AG09309 (cell line): ENCODE data around the gene COX20.

Experiments
- DNase-seq: peaks from one replicate; pipeline ENCODE4 v3.0.0-alpha.2; 2010; ENCODE audit warnings: low read depth
- H3K4me3 ChIP-seq: 2 replicates; pipeline ENCODE4 v1.5.1; 2011; ENCODE audit warnings: mild to moderate bottlenecking, low read depth, low read length, moderate library complexity; ENCODE audit not compliant: control insufficient read depth
- TF ChIP-seq, protein P1 (sequence below): IDR thresholded peaks from 2 replicates; pipeline ENCODE4 v1.5.1; 2011; ENCODE audit warnings: mild to moderate bottlenecking, low read depth, low read length, inconsistent platforms; ENCODE audit not compliant: insufficient read depth, control insufficient read depth; ENCODE audit errors: missing control alignments

The COX20 gene

DNA sequence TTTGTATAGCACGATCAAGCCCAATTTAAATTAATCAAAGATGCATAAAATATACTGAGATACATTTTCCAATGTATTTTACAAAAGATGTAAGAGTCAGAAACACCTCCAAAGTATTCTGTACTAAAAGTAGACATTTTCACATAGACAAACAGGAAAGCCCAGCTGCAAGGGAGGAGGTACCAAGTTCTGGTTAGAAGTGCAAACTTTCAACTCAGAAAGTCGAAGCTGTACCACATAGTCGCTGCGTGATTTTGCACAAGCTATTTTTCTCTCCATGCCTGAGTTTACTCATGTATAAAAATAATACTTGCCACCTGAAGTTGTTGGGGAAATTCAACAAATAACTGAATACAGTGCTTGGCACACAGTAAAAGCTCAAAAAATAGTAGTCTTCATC is 34.5 kb downstream of the COX20 start:
- TF ChIP-seq, protein P1, sequence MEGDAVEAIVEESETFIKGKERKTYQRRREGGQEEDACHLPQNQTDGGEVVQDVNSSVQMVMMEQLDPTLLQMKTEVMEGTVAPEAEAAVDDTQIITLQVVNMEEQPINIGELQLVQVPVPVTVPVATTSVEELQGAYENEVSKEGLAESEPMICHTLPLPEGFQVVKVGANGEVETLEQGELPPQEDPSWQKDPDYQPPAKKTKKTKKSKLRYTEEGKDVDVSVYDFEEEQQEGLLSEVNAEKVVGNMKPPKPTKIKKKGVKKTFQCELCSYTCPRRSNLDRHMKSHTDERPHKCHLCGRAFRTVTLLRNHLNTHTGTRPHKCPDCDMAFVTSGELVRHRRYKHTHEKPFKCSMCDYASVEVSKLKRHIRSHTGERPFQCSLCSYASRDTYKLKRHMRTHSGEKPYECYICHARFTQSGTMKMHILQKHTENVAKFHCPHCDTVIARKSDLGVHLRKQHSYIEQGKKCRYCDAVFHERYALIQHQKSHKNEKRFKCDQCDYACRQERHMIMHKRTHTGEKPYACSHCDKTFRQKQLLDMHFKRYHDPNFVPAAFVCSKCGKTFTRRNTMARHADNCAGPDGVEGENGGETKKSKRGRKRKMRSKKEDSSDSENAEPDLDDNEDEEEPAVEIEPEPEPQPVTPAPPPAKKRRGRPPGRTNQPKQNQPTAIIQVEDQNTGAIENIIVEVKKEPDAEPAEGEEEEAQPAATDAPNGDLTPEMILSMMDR, result no peak
- no peak for DNase-seq
- no peak overlapping the region for H3K4me3 ChIP-seq

DNA sequence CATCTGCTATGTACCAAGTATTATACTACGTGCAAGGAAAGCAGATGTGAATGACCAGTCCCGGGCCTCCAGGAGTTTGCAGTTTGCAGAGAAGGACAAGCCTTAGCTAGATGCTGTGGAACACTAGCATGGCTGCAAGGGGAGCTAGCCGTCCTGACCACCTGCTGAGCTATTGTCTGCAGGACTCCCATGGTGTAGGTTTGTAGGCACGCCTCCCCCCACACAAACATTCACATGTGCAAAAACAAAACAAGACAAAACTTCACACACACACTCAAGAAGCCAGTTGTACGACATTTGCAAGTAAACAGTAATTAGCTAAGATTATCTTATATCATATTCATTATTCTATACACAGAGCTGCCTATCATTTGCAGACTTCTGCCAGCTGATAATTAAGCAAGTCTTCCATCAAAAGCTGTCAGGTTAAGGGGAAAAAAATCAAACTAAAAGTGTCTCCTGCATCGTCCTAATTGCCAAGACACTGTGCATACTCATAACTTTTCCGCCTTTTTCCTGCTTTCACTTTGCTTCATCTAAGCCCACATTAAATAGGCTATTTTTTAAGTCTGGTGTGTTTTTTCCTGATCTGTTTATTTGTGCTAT is 39.6 kb downstream of the COX20 start:
- no peak for DNase-seq
- H3K4me3 ChIP-seq, result no peak overlapping the region
- TF ChIP-seq, protein P1, result no peak

DNA sequence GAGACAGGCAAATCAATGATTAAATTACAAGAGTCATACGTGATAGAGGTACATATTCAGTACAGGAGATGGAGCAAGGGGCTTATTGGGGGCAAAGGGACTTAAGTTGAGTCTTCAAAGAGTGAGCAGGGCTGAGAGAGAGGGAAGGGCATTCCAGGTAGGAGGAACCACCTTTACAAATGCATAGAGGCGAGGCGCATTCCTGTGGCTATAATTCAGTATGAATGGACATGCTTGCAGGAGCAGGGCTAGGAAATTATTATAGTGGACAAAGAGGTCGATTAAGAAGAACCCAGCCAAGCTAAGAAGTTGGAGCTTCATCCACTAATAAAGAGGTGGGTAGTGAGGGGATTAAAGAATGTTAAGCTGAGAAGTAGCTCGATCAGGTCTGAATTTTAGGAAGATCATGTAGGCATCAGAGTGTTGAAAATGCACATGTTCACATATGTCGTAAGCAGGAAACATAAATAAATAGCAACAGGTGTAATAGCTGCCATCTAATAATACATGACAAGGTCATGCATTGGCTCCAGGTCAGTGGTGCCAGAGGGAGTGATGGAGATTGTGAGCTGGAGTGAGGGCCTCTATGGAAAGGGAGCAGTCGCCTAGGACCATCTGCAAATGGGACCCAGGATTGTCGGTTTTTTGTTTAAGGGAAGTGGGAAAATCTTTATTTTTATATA is 40.9 kb downstream of the COX20 start:
- H3K4me3 ChIP-seq, result no peak overlapping the region
- DNase-seq, result no peak
- TF ChIP-seq, protein P1, result no peak

DNA sequence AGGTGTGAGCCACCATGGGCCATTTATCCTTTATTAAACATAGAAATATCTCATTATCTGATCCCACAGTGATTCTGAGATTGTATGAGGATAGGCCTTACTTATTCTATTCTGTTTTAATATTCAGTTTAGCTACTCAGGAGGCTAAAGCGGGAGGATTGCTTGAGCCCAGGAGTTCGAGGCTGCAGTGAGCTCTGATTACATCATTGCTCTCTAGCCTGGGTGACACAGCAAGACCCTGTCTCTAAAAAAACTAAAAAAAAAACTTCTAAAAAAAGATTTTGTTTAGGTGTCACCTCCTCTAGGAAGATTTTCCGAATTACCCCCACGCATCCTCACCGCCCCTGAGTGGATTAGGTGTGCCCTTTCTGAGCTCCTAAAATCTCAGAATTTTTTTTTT is 43.2 kb downstream of the COX20 start:
- TF ChIP-seq, protein P1, result no peak
- no peak overlapping the region for H3K4me3 ChIP-seq
- DNase-seq, result no peak

DNA sequence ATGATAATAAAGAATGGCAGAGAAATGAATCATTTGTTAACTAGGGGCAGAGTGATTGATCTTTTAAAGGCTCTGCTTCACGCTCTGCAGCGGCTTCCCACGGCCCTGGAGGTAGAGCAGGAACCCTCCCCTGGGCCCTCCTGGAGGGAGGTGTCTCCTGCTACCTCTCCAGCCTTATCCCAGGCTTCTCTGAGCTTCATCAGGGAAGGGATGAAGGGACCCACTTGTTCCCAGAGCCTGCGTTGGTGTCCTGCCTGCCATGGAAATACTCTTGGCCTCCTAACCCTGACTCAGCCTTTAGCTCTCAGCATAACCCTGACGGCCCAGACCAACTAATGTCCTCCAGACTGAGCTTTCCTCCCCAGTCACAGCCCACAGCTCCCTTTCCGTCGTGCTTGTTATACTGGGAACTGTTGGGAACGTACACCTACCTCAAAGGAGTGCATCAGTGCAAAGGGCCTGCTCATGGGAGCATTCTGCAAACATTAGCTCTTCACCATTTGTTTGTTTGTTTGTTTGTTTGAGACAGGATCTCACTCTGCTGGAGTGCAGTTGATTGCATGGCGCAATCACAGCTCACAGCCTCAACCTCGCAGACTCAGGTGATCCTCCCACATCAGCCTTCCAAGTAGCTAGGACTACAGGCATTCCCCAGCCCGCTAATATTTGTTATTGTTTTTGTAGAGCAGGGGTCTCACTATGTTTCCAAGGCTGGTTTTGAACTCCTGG is 46.3 kb downstream of the COX20 start:
- DNase-seq, result no peak
- TF ChIP-seq, protein P1, result no peak
- H3K4me3 ChIP-seq, result no peak overlapping the region

DNA sequence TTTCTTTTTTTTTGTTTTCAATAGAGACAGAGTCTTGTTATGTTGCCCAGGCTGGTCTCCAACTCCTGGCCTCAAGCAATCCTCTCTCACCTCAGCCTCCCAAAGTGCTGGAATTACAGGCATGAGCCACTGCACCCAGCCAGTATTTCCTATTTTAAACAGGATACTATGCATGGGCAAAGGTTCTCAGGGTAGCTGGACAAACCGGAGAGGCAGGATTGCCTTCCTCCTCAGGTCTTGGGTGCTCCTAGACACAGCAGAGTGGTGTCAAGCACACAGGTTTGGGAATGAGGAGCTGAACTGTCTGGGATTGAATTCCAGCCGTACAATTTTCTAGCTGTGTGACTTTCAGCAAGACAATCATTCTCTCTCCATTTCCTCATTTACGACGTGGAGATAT is 51.8 kb downstream of the COX20 start:
- TF ChIP-seq, protein P1, result no peak
- no peak for DNase-seq
- no peak overlapping the region for H3K4me3 ChIP-seq
